GM23248 (cell line): ENCODE measurements around the gene UQCRH. TPM values are rescaled to one million over a fixed set of nuclear protein-coding genes. Genes with fewer than 3 reads are reported as not detected.
"Not testable (repeated sequence)": the region's sequence is repeated elsewhere in the genome, so short reads cannot be mapped to it uniquely, and the experiment has no call there.

Source experiments
- DNase-seq: peaks from one replicate; pipeline ENCODE4 v3.0.0-alpha.2; 2015
- H2AFZ ChIP-seq: fragments of 200-600 bp; sonication (generic); 2 replicates; pipeline ENCODE4 v1.6.1; 2016; ENCODE audit warnings: antibody characterized with exemption
- H3F3A ChIP-seq: fragments of 200-600 bp; sonication (generic); 2 replicates; pipeline ENCODE4 v1.6.1; 2016; ENCODE audit warnings: mild to moderate bottlenecking, antibody characterized with exemption, mixed run types; ENCODE audit not compliant: insufficient read depth
- H3K27ac ChIP-seq: fragments of 200-600 bp; sonication (generic); 2 replicates; pipeline ENCODE4 v1.5.1; 2016; ENCODE audit warnings: mild to moderate bottlenecking
- H3K27me3 ChIP-seq: fragments of 200-600 bp; sonication (generic); replicated peaks from 2 replicates; pipeline ENCODE4 v1.6.1; 2016; ENCODE audit warnings: mild to moderate bottlenecking; ENCODE audit not compliant: insufficient read depth
- H3K36me3 ChIP-seq: fragments of 200-600 bp; sonication (generic); 2 replicates; pipeline ENCODE4 v1.6.1; 2016; ENCODE audit warnings: low read depth, mild to moderate bottlenecking
- H3K4me1 ChIP-seq: fragments of 200-600 bp; sonication (generic); 2 replicates; pipeline ENCODE4 v1.6.1; 2016; ENCODE audit warnings: mild to moderate bottlenecking; ENCODE audit not compliant: insufficient read depth
- H3K4me2 ChIP-seq: fragments of 200-600 bp; sonication (generic); one replicate; pipeline ENCODE4 v1.6.1; 2016; ENCODE audit warnings: mild to moderate bottlenecking; ENCODE audit not compliant: unreplicated experiment
- H3K4me3 ChIP-seq: fragments of 200-600 bp; sonication (generic); 2 replicates; pipeline ENCODE4 v1.5.1; 2016; ENCODE audit warnings: mild to moderate bottlenecking
- H3K79me2 ChIP-seq: fragments of 200-600 bp; sonication (generic); 2 replicates; pipeline ENCODE4 v1.6.1; 2016; ENCODE audit warnings: mild to moderate bottlenecking; ENCODE audit not compliant: insufficient read depth
- H3K9ac ChIP-seq: fragments of 200-600 bp; sonication (generic); 2 replicates; pipeline ENCODE4 v1.6.1; 2016; ENCODE audit warnings: mild to moderate bottlenecking
- H3K9me2 ChIP-seq: fragments of 200-600 bp; sonication (generic); 2 replicates; pipeline ENCODE4 v1.6.1; 2016; ENCODE audit warnings: mixed run types, mild to moderate bottlenecking, moderate library complexity; ENCODE audit not compliant: insufficient read depth
- H3K9me3 ChIP-seq: fragments of 200-600 bp; sonication (generic); one replicate; pipeline ENCODE4 v1.6.1; 2017; ENCODE audit warnings: low read depth
- H4K20me1 ChIP-seq: fragments of 200-600 bp; sonication (generic); 2 replicates; pipeline ENCODE4 v1.6.0; 2016; ENCODE audit not compliant: insufficient read depth
- EZH2 ChIP-seq: fragments of 200-600 bp; sonication (generic); IDR thresholded peaks from 2 replicates; pipeline ENCODE4 v1.6.1; 2018; ENCODE audit warnings: antibody characterized with exemption, mild to moderate bottlenecking; ENCODE audit not compliant: insufficient read depth, poor library complexity, severe bottlenecking
- EZH2phosphoT487 ChIP-seq: fragments of 200-600 bp; sonication (generic); IDR thresholded peaks from 2 replicates; pipeline ENCODE4 v1.6.1; 2018; ENCODE audit warnings: antibody characterized with exemption, moderate library complexity, mild to moderate bottlenecking, low read depth; ENCODE audit not compliant: insufficient read depth
- WGBS, 2 experiments: methylation state at CpG; one replicate each; pipeline ENCODE4 v1.1.6; 2015 to 2017; ENCODE audit warnings: low lambda C conversion rate in 2 of 2, low coverage in 1 of 2; ENCODE audit errors: missing lambda C conversion rate in 2 of 2; 5-methylcytosine and 5-hydroxymethylcytosine counted together
- in situ Hi-C: fragments of 300-500 bp; cut with MboI; formaldehyde crosslinking; loops from 2 replicates; pipeline ENCODE4 v1.15.0; 2020
- polyA plus RNA-seq: library from polyadenylated mRNA; unstranded; fragments of >200 nt; fragmentation: Nextera tagmentation; extraction: Ambion mirVana; gene quantifications from 2 replicates; pipeline ENCODE4 v1.2.1, GENCODE V29; 2016
- total RNA-seq: library from RNA; depleted of rRNA; stranded (reverse); fragments of >200 nt; shearing (Covaris generic); gene quantifications from 2 replicates; pipeline ENCODE4 v1.2.3, GENCODE V29; 2014

Gene UQCRH
- total and polyA plus RNA-seq, 2 experiments from 2014 or later = 237 to 334 TPM

- H3K4me2 ChIP-seq = no peak overlapping the region
- WGBS, 2 experiments = 66 to 72% methylated on average over 4 of the region's 4 CpGs
- in situ Hi-C loops = no loop called here
- no peaks in the 10 kb centered on the region for H3K27me3 ChIP-seq
- TF ChIP-seq EZH2 (no peak), EZH2phosphoT487 (no peak)
- no peak overlapping the region for H2AFZ ChIP-seq
- H3K79me2 ChIP-seq = peaks cover 36% of the 10 kb centered on the region
- peaks cover 30% of the 10 kb centered on the region; the same call in 1 of the 2 replicates for H3F3A ChIP-seq
- DNase-seq = no peak
- H3K4me3 ChIP-seq = no peak overlapping the region
- peaks cover 14% of the 10 kb centered on the region; the same call in 1 of the 2 replicates for H3K36me3 ChIP-seq
- no peaks in the 10 kb centered on the region for H3K9me3 ChIP-seq
- H3K9ac ChIP-seq = no peak overlapping the region
- no peaks in the 10 kb centered on the region for H3K9me2 ChIP-seq
- H3K4me1 ChIP-seq = peaks cover 14% of the 10 kb centered on the region; the same call in 1 of the 2 replicates
- H4K20me1 ChIP-seq = no peaks in the 10 kb centered on the region
- no peak overlapping the region for H3K27ac ChIP-seq
These were observed 40.2 kb downstream of the UQCRH start for GRCh38 chr1:46343705-46344104.

GRCh38 chr1:46344481-46344880 lies 41.0 kb downstream of the UQCRH start:
- H3K4me1 ChIP-seq = peaks cover 11% of the 10 kb centered on the region; the same call in 1 of the 2 replicates
- peaks cover 16% of the 10 kb centered on the region; the same call in 1 of the 2 replicates for H3K36me3 ChIP-seq
- DNase-seq = no peak
- H3K9me3 ChIP-seq = no peaks in the 10 kb centered on the region
- H3K9ac ChIP-seq = no peak overlapping the region
- in situ Hi-C loops = no loop called here
- H3K9me2 ChIP-seq = no peaks in the 10 kb centered on the region
- peaks cover 36% of the 10 kb centered on the region for H3K79me2 ChIP-seq
- TF ChIP-seq EZH2phosphoT487 = no peak
- no peak for TF ChIP-seq EZH2
- H3K27me3 ChIP-seq = no peaks in the 10 kb centered on the region
- H3F3A ChIP-seq = peaks cover 23% of the 10 kb centered on the region; the same call in 1 of the 2 replicates
- no peaks in the 10 kb centered on the region for H4K20me1 ChIP-seq
- no peak overlapping the region for H2AFZ ChIP-seq
- no peak overlapping the region for H3K4me2 ChIP-seq
- no peak overlapping the region for H3K27ac ChIP-seq
- H3K4me3 ChIP-seq = no peak overlapping the region
- WGBS, 2 experiments = 84 to 93% methylated on average over 3 of the region's 3 CpGs

GRCh38 chr1:46345281-46345680 lies 41.8 kb downstream of the UQCRH start:
- in situ Hi-C loops = no loop called here
- no peaks in the 10 kb centered on the region for H4K20me1 ChIP-seq
- no peak overlapping the region for H3K4me2 ChIP-seq
- no peak overlapping the region for H2AFZ ChIP-seq
- no peak for TF ChIP-seq EZH2phosphoT487
- TF ChIP-seq EZH2 = no peak
- peaks cover 16% of the 10 kb centered on the region; the same call in 1 of the 2 replicates for H3F3A ChIP-seq
- no peak overlapping the region for H3K27ac ChIP-seq
- H3K9me3 ChIP-seq = no peaks in the 10 kb centered on the region
- no peak overlapping the region for H3K4me3 ChIP-seq
- peaks cover 23% of the 10 kb centered on the region; the same call in 1 of the 2 replicates for H3K36me3 ChIP-seq
- no peak overlapping the region for H3K9ac ChIP-seq
- H3K9me2 ChIP-seq = no peaks in the 10 kb centered on the region
- H3K27me3 ChIP-seq = no peaks in the 10 kb centered on the region
- DNase-seq = no peak
- H3K79me2 ChIP-seq = peaks cover 36% of the 10 kb centered on the region
- H3K4me1 ChIP-seq = peaks cover 9% of the 10 kb centered on the region; the same call in 1 of the 2 replicates

GRCh38 chr1:46352363-46352762 lies 48.9 kb downstream of the UQCRH start:
- TF ChIP-seq EZH2 (no peak), EZH2phosphoT487 (no peak)
- no peak overlapping the region for H3K4me2 ChIP-seq
- no peaks in the 10 kb centered on the region for H3K4me1 ChIP-seq
- no peaks in the 10 kb centered on the region for H3K9me2 ChIP-seq
- no peaks in the 10 kb centered on the region for H3K79me2 ChIP-seq
- 91 to 92% methylated on average over 2 of the region's 2 CpGs for whole genome bisulfite sequencing, 2 experiments
- no peaks in the 10 kb centered on the region for H3K27me3 ChIP-seq
- H3F3A ChIP-seq = peaks cover 3% of the 10 kb centered on the region; the same call in 1 of the 2 replicates
- H4K20me1 ChIP-seq = no peaks in the 10 kb centered on the region
- no peak overlapping the region for H3K27ac ChIP-seq
- H3K4me3 ChIP-seq = no peak overlapping the region
- in situ Hi-C loops = no loop called here
- H3K9ac ChIP-seq = no peak overlapping the region
- H3K9me3 ChIP-seq = no peaks in the 10 kb centered on the region
- DNase-seq = no peak
- no peak overlapping the region for H2AFZ ChIP-seq
- peaks cover 39% of the 10 kb centered on the region for H3K36me3 ChIP-seq

- H2AFZ ChIP-seq, H3K4me2 ChIP-seq, H3K4me3 ChIP-seq, H3K27ac ChIP-seq, H3K9me3 ChIP-seq, H3K9ac ChIP-seq, H4K20me1 ChIP-seq, DNase-seq, in situ Hi-C loops, H3K9me2 ChIP-seq, H3K4me1 ChIP-seq, H3K79me2 ChIP-seq, H3K27me3 ChIP-seq, H3F3A ChIP-seq: not testable (repeated sequence)
- 83 to 84% methylated on average over 5 of the region's 5 CpGs for WGBS, 2 experiments
- H3K36me3 ChIP-seq = peaks cover 28% of the 10 kb centered on the region
These were observed 52.4 kb downstream of the UQCRH start for GRCh38 chr1:46355920-46356319.
